Activated T-cell treated with anti-CD3 and anti-CD28 coated beads for 4 hours (primary cell): ENCODE measurements around the gene PEX10.

Source experiments
- DNase-seq: peaks from one replicate; pipeline ENCODE4 v3.0.0-alpha.2; 2020

PEX10 gene

DNA sequence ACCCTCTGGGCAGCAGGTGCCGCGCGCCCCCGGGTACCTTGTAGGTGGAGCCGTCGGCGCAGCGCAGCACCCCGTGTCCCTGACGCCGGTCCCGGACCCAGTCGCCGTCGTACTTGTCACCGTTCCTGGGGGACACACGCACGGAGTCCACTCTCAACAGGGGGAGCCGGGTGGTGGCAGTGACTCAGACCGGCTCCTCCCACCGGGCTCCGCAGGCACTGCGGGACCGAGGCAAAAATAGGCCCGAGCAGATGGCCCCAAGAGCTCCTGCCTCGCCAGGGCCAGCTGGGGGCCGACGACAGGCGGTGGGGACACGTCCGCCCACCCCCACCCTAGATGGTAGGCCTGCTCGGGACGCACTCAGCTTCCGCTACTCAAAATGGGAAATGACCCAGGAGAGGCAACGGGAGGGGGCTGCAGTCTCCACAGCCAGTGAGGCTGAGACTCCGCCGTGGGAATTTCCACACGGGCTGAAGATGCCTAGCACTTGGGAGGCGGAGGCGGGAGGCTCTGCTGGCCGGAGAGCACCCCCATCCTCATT, 27.4 kb downstream of the PEX10 start:
- no peak for DNase-seq

DNA sequence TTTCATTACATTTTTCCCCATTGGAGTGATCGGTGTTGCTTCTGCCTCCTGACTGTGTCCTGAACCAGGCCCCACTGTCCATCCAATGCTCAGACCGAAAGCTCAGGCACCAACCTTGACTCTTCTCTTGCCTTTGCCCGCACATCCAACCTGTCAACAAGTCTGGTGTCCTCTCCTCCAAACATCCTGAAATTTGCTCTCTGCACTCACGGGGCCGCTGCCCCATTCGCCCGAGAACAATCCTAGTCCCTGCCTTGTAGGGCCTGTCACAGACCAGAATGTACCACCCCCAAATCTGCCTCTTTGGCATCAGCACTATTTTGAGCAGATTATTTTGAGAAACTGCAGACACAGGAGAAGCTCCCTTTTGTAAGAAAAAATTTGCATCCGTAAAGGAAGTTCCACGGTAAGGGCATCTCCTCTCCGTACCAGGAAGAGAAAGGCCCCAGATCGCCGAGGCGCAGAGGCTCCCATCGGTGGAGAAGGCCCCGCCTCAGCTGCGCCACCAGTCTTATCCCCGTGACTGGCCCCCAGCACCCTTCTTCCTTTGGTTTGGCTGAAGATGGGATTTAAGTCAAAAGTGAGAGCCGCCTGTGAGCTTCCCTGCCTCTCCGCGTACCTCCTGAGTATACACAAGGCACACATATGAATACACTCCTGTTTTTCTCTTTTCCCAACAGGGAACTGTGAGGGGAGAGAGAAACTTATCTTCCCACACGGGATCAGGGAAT, 28.1 kb downstream of the PEX10 start:
- DNase-seq = no peak

DNA sequence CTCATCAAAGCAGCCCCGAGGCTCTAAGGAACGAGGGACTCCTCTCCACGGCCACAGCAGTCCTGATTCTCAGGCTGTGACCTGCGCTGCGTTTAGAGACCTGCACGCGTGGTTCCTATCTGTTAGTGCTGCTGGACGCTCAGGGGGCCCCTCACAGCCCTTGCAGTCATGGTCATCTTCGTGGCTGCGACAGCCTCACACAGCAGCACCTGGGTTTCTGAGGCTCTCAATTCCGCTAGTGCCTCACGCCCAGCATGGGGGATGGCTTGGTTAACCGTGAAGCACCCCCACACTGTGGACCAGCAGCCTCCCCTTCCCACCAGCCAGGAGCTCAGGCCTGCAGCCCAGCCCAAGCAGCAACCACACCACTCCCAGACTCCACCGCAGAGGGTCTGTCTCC, 28.8 kb downstream of the PEX10 start:
- no peak for DNase-seq

DNA sequence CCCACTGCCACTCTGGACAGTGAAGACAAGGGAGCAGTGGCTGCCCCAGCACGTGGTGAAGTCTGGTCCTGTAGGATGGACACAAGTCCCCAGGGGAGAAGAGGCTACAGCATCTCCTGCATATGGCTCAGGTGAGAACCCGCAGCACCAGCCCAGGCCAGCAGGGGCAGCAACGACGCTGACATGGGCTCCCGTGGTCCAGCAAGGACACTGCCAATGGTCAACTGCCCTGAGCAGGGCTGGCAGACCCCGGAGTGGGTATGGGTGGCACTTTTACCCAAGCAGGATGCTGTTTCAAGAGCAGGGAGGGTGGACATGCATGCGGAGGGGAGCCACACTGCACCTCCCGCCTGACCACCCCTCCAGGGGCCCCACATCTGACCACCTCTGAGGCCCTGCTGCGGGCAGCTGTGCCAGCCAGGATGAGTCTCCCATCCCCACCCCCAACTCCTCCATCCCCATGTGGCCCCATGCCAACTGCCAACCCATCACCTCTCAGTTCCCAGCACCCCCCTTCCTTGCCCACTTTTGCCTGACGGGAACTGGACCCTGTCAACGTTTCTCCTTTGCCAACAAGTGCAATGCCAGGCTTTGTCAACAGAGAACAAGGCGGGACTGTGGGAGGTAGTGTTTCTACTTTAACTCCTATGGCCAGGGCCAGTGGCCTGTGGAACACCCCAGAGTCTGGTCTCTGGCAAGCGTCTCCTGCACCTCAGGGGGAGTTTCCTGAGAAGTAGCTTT, 29.6 kb downstream of the PEX10 start:
- DNase-seq = no peak

DNA sequence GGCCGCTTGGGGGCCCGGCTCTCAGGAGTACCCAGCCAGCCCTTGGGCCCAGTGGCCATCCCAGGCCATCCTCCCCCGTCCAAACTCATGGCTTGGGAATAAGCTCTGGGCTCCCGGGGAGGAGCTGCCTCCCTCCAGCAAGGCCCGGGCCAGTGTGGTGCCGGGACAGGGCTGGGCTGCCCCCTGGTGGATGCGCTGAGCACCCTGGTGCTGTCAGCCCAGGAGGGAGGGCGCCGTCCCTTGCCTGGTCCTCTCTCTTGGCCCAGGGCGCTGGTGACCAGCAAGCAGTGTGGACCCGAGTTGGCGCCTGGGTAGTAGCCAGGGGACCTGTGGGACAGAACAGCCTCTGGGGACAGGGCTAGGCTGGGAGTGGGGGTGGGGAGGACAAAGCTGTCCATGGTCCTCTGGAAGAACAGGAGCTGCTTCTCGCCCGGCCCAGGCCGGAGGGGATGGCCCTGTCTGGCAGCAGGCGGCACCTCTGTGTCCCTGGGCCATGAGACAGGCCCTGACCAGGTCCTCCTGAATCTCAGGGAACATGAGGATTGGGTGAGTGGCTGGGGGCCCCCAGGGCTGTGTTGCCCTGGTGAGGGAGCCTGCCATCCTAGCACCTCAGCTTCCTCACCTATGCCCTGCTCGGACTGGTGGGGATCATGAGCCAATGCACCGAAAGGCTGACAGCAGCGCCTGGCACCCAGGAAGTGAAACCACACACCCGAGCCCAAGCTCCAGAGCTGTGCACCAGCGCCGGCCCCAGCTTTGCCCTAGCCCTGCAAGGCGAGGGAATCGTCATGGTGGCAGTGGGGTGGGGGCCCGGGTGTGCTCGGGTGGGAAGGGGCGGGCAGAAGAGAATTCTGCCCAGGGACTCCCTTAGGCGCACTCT, 30.4 kb downstream of the PEX10 start:
- DNase-seq = peak; percentile 66

DNA sequence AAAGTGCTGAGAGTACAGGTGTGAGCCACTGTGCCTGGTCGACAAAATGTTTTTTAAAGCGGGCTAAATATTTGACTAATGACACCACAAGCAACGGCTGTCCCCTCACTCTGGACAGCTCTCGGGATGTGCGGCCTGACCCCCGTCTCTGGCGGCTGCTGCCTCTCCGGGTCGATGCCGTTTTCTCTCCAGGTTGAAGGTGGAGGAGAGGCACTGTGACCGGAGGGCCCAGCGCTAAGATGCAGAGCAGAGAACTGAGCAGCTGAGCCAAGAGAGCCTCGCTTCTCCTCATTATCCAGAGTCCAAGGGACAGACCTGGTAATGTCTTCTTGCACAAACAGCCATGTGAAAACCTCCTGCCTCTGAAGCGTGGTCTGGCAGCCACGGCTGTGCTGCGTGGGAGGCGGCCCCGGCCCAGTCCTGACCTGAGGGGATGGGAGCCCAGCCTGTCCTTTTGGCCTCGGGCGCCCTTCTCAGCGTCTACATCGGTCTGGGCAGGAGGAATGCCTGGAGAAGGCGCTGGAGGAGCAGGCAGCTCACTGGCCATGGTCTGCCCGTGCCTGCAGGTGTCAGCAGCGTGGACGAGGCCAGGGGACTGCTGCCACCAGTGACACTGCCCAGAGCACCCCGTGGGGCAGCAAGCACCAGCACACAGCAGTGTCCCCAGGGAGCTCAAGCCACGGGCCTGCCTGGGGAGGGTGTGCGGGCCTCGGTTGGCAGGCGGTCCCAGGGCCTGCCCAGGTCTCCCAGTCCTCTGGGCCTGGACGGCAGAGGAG, 31.4 kb downstream of the PEX10 start:
- DNase-seq = no peak

DNA sequence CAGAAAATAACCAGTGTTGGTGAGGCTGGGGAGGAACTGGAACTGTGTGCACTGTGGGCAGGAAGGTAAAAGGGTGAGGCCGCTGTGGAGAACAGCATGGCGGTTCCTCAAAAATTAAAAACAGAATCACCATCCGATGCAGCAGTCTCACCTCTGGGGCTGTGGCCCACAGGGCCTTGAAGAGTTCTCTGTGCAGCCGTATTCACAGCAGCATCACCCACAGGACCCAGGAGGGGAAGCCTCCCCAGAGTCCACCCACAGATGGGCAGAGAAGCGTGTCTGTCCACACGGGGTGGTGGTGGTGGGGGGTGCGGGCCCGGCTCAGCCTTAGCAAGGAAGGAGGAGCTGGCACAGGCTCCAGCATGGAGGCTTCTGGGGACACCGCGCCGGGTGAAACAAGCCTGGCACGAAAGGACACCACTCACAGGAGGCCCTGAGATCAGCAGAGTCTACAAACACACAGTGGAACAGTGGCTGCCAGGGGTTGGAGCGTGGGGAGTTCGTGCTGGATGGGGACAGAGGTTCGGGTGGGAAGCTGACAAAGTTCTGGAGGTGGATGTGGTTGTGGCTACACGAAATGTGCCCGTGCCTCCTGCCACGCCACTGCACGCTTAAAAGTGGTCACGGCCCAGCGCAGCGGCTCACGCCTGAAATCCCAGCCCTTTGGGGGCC, 32.5 kb downstream of the PEX10 start:
- DNase-seq = no peak

DNA sequence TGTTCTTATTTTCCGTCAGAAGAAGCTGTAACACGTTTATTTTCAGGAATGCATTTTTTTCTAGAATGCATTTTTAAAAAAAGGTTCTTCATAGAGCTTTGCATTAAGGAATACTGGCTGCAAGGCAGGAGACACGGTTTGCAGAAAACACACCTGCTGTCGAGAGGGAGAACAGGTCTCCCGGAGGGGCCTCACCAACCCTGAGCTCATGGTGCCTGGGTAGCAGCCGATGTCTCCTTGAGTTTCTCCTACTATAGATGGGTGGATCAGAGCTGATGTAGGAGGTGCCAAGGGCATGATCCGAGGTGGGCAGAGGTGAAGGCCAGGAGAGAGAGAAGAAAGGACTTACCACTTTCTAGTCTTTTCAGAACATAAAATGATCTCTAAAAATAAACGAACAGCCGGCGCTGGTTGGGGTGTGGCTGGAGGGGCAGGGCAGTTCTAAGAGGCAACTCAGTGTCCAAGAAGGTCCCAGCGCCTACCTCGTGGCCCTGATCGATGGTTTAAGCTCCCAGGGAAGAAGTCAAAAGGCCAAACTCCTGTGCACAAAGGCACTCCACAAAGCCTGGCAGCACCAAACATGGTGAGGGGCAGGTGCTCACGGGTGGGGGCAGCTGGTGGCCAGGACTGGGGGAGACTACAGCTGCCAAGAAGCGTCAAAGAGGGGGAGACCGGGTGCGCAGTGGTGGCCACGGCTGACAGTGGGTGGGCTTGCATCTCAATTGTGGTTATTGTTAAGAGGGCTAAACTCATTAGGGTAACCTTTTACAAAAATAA, 33.2 kb downstream of the PEX10 start:
- DNase-seq = no peak

DNA sequence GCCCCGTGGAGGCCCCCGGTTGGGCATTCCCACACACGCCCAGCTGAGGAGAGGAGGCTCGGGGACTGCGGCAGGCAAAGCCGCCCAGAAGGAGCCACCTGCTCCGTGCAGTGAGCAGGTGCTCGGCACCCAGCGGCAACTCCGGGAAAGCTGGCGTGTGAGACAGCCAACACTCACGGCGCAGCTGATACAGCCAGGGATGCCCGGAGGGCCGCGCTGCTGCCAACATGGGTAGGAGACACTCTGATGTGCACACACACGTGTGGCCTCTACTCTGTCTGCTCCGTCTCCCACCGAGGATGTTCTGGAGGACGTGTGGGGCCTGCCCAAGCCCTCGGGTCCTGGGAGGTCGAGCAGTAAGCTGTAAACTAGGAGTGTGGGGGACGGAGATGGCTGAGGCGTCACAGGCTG, 33.9 kb downstream of the PEX10 start:
- no peak for DNase-seq

DNA sequence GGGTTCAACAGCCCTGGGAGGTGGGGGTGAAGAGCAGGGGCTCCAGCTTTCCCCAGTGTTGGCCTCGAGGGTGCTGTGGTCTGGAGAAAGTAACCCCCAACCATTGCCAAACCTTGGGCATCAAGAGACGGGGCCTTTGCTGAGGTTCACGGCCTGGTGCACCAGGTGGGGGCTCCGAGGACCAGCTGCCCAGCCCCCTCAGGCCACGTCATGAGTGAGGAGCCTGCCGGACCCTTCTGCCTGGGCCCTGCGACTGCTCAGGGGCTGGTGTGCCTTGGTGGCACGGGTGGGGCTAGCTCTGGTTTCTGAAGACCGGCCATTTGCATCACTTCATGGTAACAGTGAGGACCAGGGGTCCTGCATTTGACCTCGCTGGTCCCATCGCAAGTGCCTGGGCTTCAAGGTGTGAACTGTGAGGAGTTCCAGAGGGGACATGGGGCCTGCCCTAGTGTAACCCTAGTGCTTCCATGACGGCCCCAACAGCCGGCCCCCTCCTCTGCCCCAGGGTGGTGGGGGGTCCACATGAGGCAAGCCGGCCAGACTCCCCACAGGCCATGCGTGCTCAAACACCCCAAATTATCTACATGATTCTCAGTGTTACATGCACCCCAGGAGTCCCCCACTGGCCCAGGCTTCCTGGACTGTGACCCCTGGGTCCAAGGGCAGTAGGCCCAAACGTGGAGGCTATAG, 34.5 kb downstream of the PEX10 start:
- no peak for DNase-seq

DNA sequence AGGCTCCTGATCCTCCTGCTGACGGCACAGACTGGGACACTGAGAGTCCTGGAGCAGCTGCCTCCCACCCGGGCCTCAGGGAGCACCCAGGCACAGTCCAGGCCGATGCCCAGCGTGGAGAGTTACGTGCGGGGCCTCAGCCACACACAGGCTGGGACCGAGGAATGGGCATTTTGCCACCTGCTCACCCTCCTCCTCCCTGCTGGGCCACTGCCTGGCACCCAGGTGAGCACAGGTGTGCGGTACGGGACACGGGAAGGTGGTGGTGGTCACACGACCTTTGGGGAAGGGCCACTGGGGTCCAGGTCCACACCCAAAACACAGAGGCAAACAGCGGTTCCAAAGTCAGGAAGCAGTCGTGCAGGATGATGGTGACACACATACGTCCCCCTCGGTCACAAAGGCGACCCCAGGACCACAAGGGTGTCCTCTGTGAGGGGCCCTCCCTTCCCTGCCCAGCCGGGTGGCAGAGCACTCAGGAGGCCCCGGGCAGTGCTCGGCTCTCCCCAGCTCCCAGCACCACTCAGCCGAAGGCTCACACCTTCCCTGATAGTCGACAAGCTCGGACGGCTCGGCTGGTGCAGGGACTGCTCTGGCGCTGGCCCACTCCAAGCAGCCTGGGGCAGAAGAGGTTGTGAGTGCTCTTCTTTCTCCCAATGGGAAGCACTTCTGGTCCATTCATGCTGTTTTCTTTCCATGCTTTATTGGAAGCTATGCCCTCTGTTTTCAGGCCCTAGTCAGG, 35.3 kb downstream of the PEX10 start:
- no peak for DNase-seq

DNA sequence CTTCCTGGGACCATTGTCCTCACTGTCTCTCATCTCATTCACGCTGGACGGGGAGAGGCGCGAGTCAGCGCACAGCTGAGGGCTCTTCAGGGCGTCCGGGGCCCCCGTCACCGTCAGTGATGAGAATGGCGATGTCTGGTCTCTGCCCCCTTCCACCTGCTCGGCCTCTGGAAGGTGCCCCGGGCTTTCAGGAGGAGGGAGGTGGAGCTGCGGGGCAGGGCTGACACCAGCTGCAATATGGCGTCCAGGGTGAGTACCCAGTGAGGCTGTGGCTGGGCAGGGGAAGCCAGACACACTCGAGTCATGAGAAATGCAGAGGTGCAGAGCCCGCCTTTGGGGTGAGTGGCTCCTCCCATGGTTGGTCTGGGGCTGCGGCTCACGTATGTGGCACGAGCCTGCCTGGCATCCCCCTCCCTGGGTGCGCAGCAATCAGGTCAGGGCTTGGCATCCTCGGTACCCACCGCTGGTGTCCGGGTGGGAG, 36.1 kb downstream of the PEX10 start:
- no peak for DNase-seq

DNA sequence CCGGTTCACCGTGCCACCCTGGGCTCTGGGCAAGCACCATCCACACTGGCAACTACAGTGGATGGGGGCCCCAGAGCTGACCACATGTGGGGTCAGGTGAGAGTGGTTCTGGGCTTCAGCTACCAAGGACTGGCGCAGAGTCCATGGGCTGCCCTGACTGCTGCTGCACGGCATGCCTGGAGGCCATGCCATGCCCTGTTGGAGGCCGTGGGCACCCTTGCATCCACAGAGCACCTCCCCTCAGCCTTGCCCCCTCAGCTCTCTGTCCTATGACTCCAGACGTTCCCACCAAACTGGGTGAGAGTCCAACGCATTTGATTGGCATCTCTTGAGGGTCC, 36.5 kb downstream of the PEX10 start:
- no peak for DNase-seq

DNA sequence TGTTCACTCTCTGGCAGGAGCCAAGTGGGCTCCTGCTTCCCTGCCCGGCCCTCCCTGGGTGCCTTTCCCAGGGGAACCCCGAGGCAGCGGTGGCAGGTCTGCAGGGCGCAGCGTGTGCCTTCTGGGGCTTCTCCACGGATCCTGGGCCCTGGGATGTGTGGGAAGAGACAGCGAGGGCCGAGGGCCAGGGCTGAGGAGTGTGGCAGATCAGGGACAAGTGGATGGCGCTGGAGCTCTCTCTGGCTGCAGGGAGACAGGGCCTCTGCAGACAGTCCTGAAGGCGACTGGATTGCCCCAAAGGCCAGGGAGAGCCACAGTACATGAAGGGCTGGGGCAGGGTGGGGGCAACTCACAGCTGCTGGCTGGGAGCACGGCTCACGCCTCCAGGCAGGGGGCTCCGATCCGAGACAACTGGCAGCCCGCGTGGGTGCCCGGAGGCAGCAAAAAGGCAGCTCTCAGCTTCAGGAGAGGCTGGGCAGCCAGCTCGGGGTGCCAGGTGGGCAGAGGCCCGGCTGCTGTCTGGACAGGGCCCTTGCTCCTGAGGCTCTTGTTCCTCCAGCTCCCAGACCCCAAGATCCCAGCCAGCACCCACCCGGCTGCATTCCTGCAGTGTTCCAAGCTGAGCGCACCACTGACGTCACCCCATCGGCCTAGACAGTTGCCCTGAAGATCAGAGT, 37.0 kb downstream of the PEX10 start:
- no peak for DNase-seq

DNA sequence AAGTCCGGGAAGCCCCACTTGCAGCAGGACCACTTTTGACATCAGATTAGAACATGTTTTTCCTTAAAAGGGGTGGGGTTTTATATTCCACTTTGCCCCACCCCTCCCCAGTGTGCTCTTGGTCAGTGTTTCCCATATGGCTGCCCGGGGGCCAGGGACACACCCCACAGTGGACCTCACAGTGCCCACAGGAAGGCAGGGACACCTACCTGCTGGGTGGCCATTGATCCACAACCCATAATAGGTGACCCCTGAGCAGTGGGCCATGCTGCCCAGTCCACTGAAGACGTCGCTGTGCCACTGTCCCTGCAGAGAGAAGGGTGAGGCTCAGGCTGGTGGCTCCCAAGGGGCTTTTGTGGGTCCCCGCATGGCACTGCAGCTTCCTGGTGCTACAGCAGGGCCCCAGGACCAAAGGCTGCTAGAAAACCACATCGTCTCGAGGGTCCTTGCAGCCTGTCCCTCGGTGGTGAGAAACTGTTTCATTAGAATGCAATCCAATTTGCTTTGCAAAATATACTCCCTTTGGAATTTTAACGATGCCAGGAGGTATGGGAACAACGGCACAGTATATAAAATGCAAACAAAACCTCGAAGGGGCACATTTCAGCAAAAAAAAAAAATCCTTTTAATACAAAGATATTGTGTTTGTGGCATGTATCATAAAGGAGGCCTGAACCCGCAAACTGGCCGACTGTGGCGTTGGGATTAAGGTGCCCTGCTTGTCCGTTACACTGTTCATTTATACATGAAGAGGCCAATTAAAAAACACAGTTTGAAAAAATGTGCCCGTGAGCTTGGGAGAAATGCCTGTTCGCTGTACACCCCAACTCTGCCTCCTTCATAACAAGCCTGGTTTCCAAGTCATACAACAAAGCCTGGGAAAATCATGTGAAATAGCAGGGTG, 37.9 kb downstream of the PEX10 start:
- no peak for DNase-seq

DNA sequence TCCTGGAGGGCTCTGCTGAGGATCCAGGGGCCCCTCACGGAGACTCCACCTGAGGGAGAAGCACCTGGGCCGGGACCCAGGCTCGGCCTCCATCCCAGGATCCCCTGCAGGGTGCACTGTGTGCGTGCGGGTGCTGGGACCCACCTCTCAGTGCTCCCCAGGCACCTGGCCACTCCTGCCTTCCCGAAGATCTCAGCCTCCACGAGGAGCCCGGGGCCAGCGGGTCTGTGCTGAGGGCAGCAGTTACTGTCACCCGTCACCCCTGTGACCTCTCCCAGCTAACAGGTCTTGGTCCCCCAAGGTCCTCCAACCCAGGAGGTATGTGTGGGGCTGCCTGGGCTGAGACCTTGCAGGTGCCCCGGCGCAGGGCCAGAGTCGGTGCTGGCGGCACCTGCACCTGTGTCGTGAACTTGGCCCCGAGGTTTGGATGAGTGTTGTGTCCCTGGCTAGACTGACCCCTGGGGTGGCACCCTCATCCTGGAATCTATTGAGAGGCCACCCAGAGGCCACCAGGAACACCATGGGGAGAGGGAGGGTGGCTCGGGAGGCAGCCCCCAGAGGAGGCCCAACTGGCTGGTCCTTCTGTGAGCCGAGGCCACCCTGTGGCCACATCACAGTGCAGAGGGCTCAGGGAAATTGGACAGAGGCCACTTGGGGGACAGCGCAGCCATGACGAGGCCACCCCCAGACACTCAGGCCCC, 38.7 kb downstream of the PEX10 start:
- no peak for DNase-seq
